SH-SY5Y (cell line): ENCODE results near the gene DBH.

Source experiments
- GATA2 ChIP-seq: IDR thresholded peaks from 2 replicates; pipeline ENCODE4 v1.6.1; 2011; ENCODE audit warnings: mild to moderate bottlenecking, low read depth, low read length
- GATA3 ChIP-seq: IDR thresholded peaks from 2 replicates; pipeline ENCODE4 v1.6.1; 2011; ENCODE audit warnings: low read depth, mild to moderate bottlenecking, low read length, moderate library complexity

DBH gene

DNA sequence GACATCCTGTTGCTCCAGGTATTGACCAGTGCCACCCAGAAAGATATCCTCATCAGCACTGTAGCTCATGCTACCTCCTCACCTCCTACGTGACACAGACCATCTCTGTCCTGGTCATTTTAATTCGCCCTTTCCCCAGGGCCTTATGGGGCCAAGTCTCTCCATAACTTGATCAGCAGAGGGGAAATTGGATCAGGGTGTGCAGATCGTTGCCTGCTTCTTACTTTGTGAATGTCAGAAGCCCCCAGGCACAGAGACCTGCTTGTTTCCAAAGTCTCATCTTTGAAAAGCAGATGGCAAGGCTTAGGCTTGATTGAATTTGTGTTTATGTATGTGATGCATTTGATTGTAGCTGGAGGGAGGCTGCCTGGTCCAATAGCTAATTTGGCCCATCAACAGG, 8.8 kb upstream of the DBH start:
- TF ChIP-seq GATA2 = peak; percentile 49; the same call in 1 of the 2 replicates
- TF ChIP-seq GATA3 = no peak

DNA sequence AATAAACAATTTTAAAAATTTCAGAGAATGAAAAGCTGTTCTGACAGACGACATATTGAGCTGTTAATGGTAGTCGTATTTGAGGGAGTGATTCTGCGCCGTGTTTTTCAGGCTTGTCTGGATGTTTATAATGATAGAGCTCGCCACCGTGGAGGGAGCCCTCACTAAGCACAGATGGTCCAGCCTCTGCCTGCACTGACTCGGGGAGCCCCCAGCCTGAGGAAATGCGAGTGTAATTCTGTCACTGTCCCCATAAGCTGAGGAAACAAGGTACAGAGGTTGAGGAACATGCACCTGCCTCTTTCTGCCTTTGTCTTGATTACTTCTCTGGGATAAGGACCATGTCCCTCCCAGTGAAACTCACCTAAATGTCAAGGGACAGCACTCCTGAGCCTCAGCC, 7.4 kb upstream of the DBH start:
- TF ChIP-seq GATA2 (no peak), GATA3 (no peak)

DNA sequence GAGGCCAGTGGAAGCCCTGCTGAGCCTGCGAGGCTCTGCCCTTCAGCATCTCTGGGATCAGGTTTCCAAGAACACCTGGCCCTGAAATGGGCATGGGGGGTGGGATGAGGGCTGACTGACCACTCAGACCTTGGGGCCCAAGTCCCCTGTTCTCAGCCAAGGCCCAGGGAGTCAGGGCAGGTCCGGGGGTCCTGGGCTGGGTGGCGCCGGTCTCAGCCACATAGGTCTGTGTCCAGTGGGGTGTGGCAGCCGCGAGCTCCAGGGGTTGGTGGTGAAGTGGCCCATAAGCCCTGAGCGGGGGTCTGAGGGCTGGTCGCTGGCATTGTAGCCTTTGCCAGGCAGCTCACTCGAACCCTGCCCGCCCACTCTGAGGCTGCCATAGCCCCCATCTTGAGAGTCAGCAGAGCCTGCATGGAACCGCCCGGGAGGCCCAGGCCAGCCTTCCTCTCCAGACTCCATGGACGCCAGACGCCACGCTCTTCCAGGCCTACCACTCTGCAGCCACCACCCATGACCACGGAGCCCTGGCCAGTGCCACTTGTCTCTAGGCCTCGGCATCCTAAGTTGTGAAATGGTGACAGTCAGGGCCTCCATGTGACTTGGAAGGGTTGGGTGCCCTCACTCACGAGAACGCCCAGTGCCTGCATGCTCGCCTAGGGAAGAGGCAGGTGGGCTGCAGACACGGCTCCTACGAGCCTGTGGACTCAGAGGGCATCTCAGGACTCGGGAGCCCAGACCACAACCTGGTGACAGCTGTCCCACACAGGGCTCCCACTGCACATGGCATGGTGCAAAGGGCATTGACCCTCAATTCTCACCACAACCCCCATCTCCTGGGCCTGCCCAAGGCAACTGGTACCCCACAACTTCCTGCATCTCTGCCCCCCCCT, 6.7 kb upstream of the DBH start:
- TF ChIP-seq GATA3 (no peak), GATA2 (no peak)

DNA sequence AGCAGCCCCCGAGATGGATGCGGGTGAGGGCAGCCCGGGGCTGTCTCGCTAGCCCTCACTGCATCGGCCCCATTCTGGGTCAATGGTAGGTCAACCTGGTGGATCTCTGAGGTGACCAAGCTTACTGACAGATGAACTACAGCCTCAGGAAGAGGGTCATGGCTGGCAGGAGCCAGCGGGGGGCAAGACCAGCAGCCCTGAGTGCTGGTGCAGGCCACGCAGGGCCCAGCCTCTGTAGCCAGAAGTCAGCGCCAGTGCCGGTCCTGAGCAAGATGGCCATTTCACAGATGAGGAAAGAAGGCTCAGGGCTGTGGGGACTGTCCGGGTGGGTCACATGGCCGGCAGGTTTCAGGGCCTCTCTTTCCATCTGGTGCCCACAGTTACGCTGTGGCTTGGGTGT, 5.1 kb upstream of the DBH start:
- TF ChIP-seq GATA3 (no peak), GATA2 (no peak)

DNA sequence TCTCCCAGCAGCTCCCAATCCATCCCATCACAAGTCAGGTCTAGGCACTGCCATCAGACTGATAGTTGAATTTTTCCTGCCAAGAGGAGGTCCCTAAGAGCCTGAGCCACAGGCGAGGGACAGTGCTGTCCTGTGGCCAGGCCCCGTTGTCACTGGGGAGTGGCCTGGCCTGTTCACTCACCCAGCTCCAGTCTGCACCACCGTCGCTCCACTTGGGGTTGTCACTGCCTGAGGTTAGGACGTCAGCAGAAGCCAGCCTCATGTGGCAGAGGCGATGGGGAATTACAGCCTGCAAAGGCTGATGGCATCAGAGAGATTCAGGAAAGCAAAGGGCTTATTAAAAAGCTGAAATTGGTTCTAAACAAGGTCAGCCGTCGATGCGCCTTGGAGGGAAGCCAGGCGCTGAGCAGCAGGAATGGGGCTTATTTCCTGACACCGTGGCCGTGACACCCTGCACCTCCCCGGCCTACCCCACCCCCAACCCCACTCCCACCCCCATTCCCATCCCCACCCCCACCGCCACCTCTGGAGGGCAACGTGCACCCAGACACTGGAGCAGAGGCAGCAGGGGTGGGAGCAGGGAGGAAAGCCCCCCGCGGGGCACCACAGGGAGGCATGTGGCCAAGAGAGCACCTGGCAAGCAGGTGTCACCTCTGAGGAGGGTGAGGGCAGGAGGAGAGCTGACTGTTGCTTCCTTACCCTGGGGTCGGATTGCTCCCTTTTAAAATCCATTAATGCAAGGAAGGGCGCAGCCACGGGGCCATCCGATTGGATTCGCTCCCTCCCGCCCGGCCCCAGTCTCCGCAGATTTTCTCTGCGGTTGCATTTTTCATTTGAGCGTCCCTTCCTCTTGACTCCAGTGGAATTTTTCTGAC, 3.1 kb upstream of the DBH start:
- TF ChIP-seq GATA3 (no peak), GATA2 (peak; percentile 56)

DNA sequence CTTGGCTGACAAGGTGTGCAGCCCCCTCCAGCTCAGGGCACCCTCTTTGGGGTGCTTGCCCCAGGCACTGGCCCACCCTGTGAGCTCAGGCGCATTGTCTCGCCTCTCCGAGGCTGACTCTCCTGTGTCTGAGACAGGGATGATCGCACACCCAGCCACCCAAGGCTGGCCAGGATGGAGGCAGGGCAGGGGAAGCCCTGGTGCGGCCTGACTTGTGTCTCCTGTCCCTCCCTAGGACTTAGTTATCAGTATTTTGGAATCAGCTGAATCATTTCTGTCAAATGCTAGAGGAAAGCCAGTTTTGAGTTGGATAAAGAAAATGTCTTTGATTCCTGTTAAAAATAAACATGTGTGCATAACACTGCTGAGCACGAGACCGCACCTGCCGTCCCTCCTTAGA, 2.5 kb upstream of the DBH start:
- no peak for TF ChIP-seq GATA2

DNA sequence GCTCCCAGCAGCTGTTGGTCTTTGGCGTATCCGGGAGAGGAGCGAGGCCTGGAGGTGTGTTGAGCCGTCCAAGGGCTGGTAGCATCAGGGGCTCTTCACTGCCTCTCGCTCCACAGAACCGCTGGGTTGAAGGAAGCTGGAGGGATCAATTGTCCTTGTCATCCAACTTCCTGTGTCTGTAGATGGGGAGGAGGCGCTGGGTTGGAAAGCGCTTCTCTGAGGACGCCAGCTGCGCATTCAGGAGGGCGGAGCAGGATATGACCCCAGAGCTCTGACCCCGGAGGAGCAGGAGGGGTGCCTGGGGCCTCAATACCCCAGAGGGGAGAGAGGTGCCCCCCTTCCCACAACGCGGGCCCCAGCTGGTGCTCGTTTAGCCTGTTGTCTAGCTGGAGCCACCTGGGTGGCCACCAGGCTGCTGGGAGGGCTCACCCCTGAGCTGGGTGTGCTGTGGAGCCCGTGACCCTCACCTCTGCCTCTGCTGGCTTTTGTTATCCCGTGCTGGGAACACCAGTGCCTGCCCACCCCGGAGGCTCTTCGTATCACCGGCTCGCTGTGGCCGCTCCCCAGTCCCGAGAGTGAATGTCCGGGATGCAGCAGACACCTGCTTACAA, 2.0 kb upstream of the DBH start:
- TF ChIP-seq GATA3 (no peak), GATA2 (no peak)

DNA sequence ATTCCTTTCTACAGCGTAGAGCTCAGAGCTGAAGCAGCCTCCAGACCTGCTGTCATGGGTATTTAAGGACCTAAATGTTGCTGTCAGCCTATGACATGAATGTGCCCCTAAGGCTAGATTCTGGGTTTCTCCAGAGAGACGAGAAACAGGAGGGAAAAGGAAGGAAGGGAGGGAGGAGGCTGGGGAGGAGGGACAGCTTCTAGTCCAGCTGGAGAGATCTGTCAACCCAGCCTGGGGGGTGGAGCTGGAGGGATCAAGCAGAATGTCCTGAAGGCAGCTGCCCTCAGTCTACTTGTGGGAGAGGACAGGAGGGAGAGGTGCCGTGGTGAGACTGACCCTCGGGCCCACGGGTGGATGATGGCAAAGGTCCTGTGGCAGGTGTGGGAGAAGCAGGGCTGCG, 1.1 kb upstream of the DBH start:
- TF ChIP-seq GATA3 (no peak), GATA2 (no peak)

DNA sequence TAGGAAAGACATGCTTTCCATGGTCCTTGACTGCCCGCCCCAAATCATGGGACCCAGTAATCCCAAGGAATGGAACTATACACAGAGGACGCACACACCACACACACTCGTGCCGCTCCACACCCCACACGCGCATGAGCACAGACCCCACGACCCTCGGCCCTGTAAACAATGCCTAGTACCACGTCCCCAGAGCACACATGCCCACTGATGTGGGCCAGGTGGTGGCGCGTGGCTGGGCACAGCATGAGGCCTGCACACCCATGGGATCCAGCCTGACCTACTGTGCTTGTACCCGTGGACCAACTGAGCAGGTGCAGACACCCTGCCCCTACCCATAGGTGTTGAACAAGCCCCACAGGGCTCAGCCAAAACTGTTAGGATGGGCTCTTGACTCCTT, 739 bp downstream of the DBH start:
- TF ChIP-seq GATA3 (no peak), GATA2 (no peak)

DNA sequence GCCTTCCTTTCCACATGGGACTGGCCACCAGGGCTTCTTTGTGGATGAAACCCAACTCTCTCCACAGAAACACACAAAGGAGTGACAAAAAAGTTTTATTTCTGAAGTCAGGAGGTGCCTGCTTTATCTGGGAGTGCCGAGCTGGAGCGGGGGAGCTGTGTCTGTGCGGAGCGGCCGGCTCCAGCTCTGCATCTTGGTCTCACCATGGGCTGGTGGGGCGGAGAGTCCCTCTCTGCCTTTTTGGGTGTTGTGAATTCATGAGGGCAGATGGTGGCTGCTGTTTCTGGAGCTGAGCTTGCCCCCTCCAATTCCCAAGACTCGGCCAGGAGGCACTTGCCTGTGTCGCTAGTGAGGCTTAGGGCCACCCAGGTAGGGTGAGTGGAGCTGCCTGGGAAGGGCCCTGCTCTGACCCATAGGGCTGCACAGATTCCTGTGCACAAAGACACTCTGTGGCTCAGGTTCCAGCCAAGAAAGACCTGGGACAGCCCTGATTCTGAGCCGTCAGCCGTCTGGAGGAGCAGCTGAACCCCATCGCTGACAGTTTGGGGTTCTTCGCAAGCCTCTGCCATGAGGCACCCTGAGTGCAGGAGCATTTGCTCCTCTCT, 1.4 kb downstream of the DBH start:
- TF ChIP-seq GATA3 (no peak), GATA2 (no peak)

DNA sequence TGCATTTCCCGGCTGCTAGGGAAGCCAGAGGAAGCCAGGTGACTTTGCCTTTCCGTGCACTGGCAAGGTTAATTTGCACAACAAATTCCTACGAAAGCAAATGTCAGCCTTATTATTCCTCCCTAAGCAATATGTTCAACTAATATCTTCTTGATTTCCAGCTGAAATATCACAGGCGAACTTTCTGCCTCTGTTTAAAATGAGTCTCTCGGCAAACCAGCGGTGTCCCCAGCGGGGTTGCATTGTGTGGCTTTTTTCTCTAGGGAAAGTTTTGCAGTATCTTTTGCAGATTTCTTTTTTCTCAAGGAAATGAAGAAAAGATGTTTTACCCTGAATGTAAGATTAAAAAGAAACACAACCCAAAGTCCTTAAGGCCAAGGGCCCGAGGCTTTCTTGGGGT, 1.9 kb downstream of the DBH start:
- TF ChIP-seq GATA2 (no peak), GATA3 (no peak)

DNA sequence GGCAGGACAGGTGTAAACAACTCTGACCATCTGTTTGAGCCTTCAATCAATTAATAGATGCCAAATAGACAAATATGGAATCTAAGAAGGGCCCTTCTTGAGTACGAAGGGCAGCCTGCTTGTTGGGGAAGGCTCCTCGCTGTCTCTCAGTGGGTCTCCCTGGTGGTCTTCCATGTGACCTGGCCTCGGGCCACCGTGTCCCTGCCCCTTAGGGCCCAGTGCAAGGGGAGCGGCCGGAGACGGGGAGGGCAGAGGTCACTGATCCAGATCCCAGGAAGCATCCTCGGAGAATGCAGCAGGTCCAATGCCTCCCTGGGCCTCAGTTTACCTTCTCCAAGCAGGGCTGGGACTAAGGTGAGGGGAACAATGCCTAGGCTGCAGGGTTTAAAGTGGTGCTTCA, 2.5 kb downstream of the DBH start:
- no peak for TF ChIP-seq GATA2
- TF ChIP-seq GATA3 = no peak

DNA sequence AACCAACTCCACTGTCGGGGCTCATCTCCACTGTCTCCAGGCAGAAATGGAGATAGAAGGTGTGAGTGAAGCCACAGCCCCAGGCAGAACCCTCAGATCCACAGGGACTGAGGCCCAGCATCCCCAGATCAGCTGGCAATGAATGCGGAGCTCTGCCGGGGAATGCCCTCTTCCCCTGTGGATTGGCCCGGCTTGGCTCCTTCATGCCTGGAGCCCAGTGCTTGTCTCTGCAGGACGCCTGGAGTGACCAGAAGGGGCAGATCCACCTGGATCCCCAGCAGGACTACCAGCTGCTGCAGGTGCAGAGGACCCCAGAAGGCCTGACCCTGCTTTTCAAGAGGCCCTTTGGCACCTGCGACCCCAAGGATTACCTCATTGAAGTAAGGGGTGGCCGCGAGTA, 3.5 kb downstream of the DBH start:
- no peak for TF ChIP-seq GATA3
- no peak for TF ChIP-seq GATA2

DNA sequence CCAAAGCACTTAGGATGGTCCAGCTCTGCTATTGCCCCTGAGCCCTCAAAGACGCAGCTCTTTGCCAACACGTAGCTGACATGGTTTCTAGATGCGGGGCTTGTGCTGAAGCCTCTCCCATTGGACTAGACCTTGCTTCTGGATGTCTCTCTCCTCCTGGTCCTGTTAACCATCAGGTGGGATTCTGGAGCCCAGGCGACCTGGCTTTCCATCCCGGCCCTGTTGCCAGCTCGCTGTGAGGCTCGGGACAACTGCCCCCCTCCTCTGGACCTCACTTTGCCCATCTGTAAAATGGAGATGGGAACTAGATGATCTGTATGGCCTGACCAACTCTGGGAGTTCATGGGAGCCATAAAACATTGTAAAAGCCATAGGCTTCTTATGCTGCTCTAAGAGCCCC, 4.0 kb downstream of the DBH start:
- no peak for TF ChIP-seq GATA2
- no peak for TF ChIP-seq GATA3
